ENCODE data around the gene INSM1. TPM values are rescaled to one million over a fixed set of nuclear protein-coding genes. Genes with fewer than 3 reads are reported as not detected.

Gene INSM1
- total RNA-seq, 2 experiments from 2014 or later = not detected

DNA sequence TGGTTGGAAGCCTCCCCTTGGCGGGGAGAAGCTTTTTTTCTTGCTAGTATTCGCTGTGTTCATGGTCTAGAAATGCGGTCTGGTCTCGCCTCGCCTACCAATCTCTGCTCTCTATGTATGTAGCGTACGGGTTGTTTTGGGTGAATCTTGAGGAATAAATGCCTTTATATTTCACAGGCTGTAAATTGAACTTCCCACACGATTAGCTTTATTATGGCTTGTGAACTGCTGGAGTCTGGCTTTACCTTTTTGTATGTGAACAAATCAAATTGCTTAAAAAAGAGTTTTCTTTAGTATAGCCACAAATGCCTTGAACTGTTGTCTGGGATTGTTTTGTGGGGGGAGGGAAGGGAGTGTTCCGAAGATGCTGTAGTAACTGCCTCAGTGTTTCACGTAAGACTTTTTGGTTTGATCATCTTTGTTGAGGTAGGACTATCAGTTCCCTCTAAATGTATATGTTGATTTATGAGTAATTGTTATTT lies 2.2 kb downstream of the INSM1 start:
- CTCF ChIA-PET = no interaction called here
- peak overlapping the region; percentile 61 for H3K4me3 Mint-ChIP-seq

GRCh38 chr20:20371083-20371482 lies 3.2 kb downstream of the INSM1 start:
- H3K4me1 Mint-ChIP-seq (ENCODE audit: low read depth) = peaks cover 7% of the 10 kb centered on the region
- H3K27ac ChIP-seq (ENCODE audit: low read depth in 1 of 2, low read length in 2 of 2) = no peak overlapping the region
- TF ChIP-seq, protein P1, sequence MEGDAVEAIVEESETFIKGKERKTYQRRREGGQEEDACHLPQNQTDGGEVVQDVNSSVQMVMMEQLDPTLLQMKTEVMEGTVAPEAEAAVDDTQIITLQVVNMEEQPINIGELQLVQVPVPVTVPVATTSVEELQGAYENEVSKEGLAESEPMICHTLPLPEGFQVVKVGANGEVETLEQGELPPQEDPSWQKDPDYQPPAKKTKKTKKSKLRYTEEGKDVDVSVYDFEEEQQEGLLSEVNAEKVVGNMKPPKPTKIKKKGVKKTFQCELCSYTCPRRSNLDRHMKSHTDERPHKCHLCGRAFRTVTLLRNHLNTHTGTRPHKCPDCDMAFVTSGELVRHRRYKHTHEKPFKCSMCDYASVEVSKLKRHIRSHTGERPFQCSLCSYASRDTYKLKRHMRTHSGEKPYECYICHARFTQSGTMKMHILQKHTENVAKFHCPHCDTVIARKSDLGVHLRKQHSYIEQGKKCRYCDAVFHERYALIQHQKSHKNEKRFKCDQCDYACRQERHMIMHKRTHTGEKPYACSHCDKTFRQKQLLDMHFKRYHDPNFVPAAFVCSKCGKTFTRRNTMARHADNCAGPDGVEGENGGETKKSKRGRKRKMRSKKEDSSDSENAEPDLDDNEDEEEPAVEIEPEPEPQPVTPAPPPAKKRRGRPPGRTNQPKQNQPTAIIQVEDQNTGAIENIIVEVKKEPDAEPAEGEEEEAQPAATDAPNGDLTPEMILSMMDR (IDR thresholded peaks at IDR 0.05) = no peak
- H3K27ac Mint-ChIP-seq = no peak overlapping the region
- peaks cover 69% of the 10 kb centered on the region for H3K27me3 Mint-ChIP-seq
- no peaks in the 10 kb centered on the region for H3K9me3 ChIP-seq (ENCODE audit: control insufficient read depth in 1 of 2, insufficient read depth in 1 of 2, low read length in 2 of 2)
- no peaks in the 10 kb centered on the region for H3K36me3 ChIP-seq (ENCODE audit: insufficient read depth, low read length)
- DNase-seq (no peak), ATAC-seq (ENCODE audit: poor library complexity) (no peak)
- no peaks in the 10 kb centered on the region for H3K36me3 Mint-ChIP-seq (ENCODE audit: low read depth)
- no peaks in the 10 kb centered on the region for H3K9me3 Mint-ChIP-seq
- peaks cover 3% of the 10 kb centered on the region for H3K4me1 ChIP-seq (ENCODE audit: insufficient read depth, low read length)
- peaks cover 30 to 54% of the 10 kb centered on the region in 2 experiments for H3K27me3 ChIP-seq (ENCODE audit: control insufficient read depth in 1 of 2, insufficient read depth in 2 of 2, low read length in 2 of 2)
- intact Hi-C loops (cut with DNase I, micrococcal nuclease) = no loop called here
- ChIA-PET CTCF (no interaction called here), POLR2A (no interaction called here)
- H3K4me3 ChIP-seq (ENCODE audit: low read length) = no peak overlapping the region
- no peak overlapping the region for H3K4me3 Mint-ChIP-seq

More for the DNA sequence above, 2.2 kb downstream of the INSM1 start:
- peaks cover 71% of the 10 kb centered on the region for H3K27me3 Mint-ChIP-seq
- H3K9me3 Mint-ChIP-seq = no peaks in the 10 kb centered on the region
- POLR2A ChIA-PET = no interaction called here
- peaks cover 30 to 64% of the 10 kb centered on the region in 2 experiments for H3K27me3 ChIP-seq (ENCODE audit: control insufficient read depth in 1 of 2, insufficient read depth in 2 of 2, low read length in 2 of 2)
- DNase-seq = no peak
- no peaks in the 10 kb centered on the region for H3K36me3 Mint-ChIP-seq (ENCODE audit: low read depth)
- peaks cover 0 to 2% of the 10 kb centered on the region in 2 experiments for H3K9me3 ChIP-seq (ENCODE audit: control insufficient read depth in 1 of 2, insufficient read depth in 1 of 2, low read length in 2 of 2)
- peaks cover 3% of the 10 kb centered on the region for H3K4me1 ChIP-seq (ENCODE audit: insufficient read depth, low read length)
- H3K36me3 ChIP-seq (ENCODE audit: insufficient read depth, low read length) = no peaks in the 10 kb centered on the region
- intact Hi-C loops (cut with DNase I, micrococcal nuclease) = no loop called here
- H3K4me1 Mint-ChIP-seq (ENCODE audit: low read depth) = peaks cover 7% of the 10 kb centered on the region
- TF ChIP-seq, protein P1 (IDR thresholded peaks at IDR 0.05) = no peak
- ATAC-seq (ENCODE audit: poor library complexity) = no peak
- no peak overlapping the region for H3K27ac ChIP-seq (ENCODE audit: low read depth in 1 of 2, low read length in 2 of 2)
- no peak overlapping the region for H3K4me3 ChIP-seq (ENCODE audit: low read length)
- H3K27ac Mint-ChIP-seq = no peak overlapping the region

DNA sequence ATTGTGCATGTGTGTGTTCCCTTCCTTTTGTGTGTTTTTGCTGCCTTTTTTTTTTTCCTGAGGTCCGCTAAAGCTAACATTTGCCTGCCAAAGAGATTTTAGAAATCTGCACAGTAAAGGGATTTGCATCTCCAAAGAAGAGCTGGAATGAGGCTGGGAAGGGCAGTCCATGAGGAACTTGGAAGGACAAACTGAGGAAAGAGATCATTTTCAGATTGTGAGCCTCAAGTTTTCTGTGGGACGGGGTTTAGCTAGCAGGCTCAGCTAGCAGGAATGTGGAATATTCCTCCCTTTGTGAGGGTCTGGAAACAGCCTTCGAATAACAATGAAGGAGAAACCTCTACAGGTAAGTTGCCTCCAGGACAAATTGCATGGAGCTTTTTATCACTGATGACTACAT lies 3.8 kb downstream of the INSM1 start:
- no peaks in the 10 kb centered on the region for H3K9me3 Mint-ChIP-seq
- H3K4me3 Mint-ChIP-seq = no peak overlapping the region
- Histone ChIP-seq H3K4me3 (ENCODE audit: low read length) (no peak overlapping the region), H3K9me3 (ENCODE audit: control insufficient read depth in 1 of 2, insufficient read depth in 1 of 2, low read length in 2 of 2) (no peaks in the 10 kb centered on the region), H3K27me3 (ENCODE audit: control insufficient read depth in 1 of 2, insufficient read depth in 2 of 2, low read length in 2 of 2) (peaks cover 30 to 50% of the 10 kb centered on the region in 2 experiments), H3K4me1 (ENCODE audit: insufficient read depth, low read length) (peaks cover 3% of the 10 kb centered on the region), H3K36me3 (ENCODE audit: insufficient read depth, low read length) (no peaks in the 10 kb centered on the region), H3K27ac (ENCODE audit: low read depth in 1 of 2, low read length in 2 of 2) (no peak overlapping the region)
- TF ChIP-seq, protein P1 (IDR thresholded peaks at IDR 0.05) = no peak
- ATAC-seq (ENCODE audit: poor library complexity) = no peak
- H3K27ac Mint-ChIP-seq = no peak overlapping the region
- H3K27me3 Mint-ChIP-seq = peaks cover 63% of the 10 kb centered on the region
- intact Hi-C loops (cut with DNase I, micrococcal nuclease) = no loop called here
- H3K36me3 Mint-ChIP-seq (ENCODE audit: low read depth) = no peaks in the 10 kb centered on the region
- no peak for DNase-seq
- POLR2A ChIA-PET = no interaction called here
- CTCF ChIA-PET = no interaction called here
- H3K4me1 Mint-ChIP-seq (ENCODE audit: low read depth) = peaks cover 7% of the 10 kb centered on the region
